VCaP (cell line): Measurements from ENCODE around the gene CGB3.

ENCODE experiments used
- H3K27ac ChIP-seq: fragments of 450-650 bp; 2 replicates; pipeline ENCODE4 v1.5.1; 2017
- TF ChIP-seq, protein P1 (sequence below): fragments of 450-650 bp; conservative IDR thresholded peaks from 2 replicates; pipeline ENCODE4 v1.5.1; 2017; ENCODE audit warnings: mild to moderate bottlenecking, moderate library complexity

The CGB3 gene

DNA sequence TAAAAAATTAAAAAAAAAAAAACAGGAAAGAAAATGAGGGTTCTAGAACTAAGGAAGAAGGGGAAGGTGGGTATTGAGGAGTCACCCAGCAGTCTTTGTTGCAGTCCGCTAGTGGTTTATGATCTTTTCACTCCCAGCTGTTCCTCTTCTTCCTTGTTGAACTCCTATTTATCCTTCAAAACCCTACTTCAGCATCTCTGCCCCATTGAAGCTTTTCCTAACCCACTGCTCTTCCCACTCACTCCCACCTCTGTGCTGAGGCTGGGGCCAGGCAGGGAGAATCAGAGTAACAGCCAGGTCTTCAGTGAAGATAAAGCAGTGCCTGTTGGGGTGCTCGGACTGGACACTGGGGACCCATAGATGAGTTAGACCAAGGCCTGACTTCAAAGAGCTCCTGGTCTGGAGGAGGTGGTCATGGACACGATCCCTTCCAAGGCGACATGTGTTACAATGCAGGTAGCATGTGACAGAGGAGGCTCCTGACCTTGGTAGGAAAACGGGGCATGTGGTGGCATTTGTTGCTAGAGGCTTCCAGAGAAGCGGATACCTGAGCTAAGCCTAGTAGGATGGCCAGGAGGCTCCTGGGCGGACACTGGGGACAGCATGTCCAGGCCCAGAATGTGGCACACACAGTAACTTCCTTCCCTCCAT, 19.0 kb downstream of the CGB3 start:
- TF ChIP-seq, protein P1, sequence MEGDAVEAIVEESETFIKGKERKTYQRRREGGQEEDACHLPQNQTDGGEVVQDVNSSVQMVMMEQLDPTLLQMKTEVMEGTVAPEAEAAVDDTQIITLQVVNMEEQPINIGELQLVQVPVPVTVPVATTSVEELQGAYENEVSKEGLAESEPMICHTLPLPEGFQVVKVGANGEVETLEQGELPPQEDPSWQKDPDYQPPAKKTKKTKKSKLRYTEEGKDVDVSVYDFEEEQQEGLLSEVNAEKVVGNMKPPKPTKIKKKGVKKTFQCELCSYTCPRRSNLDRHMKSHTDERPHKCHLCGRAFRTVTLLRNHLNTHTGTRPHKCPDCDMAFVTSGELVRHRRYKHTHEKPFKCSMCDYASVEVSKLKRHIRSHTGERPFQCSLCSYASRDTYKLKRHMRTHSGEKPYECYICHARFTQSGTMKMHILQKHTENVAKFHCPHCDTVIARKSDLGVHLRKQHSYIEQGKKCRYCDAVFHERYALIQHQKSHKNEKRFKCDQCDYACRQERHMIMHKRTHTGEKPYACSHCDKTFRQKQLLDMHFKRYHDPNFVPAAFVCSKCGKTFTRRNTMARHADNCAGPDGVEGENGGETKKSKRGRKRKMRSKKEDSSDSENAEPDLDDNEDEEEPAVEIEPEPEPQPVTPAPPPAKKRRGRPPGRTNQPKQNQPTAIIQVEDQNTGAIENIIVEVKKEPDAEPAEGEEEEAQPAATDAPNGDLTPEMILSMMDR = no peak
- H3K27ac ChIP-seq = no peak overlapping the region

DNA sequence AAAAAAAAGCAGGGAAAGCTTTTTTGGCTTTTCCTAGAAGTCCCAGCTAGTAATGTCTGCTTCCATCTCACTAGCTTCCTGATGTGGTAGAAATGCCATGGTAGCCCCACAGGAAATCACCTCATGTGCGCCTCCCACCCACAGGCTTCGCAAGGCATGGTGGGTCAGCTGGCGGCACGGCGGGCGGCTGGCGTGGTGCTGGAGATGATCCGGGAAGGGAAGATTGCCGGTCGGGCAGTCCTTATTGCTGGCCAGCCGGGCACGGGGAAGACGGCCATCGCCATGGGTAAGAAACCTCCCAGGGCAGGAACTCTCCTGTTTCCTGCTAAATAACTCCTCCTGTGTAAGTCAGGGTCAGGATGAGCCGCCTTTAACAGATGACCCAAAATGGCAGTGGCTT, 20.0 kb downstream of the CGB3 start:
- H3K27ac ChIP-seq = no peak overlapping the region
- TF ChIP-seq, protein P1 = no peak

DNA sequence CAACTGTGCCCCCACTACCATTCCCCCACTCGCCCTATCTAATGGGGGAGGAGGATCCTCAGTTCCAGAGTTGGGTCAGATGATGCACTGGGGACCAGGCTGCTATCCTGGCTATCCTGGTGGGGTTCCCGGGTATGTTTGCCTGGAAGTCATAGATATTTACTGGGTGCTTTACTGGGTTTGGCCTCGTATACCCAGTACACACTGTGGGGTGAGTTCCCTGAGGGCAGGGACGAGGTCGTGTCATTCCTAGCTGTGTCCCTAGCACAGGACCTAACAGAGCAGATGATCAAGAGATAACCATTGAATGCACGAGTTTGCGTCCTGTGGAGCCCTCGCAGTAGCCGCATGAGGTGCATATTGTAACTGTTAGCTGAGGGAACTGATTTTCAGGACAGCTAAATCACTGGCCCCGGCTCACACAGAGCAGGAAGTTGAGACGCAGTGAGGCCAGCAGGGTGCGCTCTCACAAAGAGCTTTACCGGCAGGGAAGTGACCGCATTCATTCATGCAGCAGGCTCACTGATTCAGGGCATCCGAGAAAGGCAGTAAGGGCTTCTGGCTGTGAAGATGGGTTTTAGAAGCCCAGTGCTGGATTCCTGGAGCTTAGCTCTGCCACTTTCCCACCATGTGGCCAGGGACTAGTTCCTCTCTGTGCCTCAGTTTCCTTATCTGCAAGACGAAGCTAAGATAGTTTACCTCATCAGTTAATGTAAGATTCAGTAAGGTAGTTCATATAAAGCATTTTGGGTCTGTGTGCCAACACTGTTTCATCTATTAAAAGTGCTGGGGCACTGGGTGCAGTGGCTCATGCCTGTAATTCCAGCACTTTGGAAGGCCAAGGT, 24.4 kb downstream of the CGB3 start:
- H3K27ac ChIP-seq = no peak overlapping the region
- TF ChIP-seq, protein P1 = peak; percentile 70

DNA sequence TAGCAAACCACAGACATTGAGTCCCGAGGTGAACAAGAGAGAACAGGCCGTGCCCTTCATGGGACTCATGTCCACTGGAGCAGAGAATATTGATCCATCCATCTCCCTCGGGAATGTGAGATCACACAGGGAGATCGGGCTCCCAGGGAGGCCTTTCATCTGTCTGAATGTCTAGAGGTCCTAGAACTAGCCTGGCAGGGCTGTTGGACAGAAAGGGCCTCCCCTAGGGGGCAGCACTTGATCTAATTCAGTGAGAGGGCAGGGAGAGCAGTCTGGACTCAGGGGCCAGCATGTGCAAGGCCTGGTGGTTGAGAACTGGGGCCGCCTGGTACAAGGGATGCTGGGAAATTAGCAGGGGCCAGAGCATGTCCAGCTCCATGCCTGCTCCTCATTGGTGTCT, 26.2 kb downstream of the CGB3 start:
- TF ChIP-seq, protein P1 = peak; percentile 74
- no peak overlapping the region for H3K27ac ChIP-seq

DNA sequence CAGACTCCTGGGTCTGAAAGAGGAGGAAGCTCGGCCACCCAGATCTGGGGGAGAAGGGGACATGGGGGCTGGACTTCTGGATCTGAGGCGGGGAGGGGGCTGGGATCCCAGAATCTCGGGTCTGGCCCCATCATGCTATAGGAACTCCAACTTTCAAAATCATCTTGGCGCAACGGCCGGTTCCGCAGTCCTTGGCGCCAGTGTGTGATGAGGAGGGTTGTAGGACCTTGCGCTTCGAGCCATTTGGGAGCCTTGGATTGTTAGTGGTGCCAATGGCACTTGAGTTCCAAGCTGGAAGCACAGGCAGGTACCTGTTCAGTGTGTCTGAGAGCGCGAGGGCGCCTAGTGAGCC, 30.1 kb downstream of the CGB3 start:
- peak overlapping the region; percentile 91 for H3K27ac ChIP-seq
- TF ChIP-seq, protein P1 = no peak

DNA sequence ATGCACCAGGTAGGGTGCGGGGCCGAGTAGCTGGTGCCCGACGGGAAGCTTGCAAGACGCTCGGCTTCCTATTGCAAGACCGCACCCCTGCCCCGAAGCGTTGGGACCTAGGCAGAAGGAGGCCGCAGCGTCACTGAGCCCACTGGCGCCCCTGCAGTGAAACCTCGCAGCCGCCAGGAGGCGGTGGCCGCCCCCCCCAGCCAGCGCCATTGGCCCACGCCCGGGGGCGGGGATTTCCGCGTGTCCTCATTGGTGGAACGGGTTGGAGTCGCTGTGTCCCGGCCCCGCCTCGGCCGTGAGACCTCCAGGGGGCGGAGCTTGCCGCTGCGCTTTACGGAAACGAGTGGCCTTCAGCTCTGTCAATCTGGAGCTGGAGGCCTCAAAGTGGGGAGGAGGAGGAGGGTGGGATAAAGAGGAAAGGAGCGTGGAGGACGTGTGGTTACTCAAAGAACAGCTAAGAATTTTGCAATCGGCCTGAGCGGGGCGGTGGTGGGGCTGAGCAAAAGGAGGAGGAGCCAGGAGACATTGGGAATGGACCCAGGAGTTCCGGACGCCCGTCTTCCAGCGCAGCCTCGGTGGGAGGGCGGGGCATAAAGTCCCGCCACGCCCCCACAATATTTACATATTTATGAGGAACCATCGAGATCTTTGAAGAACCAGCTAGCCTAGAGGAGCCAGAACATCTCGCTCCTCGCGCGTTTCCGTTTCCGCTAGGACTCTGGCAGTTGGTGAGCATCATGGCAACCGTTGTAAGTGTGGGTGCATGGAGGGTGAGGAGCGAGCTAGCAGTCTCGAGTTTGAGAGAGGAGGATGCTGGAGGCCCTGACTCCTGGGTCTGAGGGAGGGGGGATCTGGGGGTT, 30.7 kb downstream of the CGB3 start, which contains the start of the genes GYS1 and RUVBL2:
GYS1 (minus strand) TSS at position 135 of the 860 bp plus-strand sequence. CDS start 197 bp downstream, outside the sequence.
RUVBL2 (plus strand) TSS at position 713 of the 860 bp plus-strand sequence; CDS start at position 738, 25 bp downstream.
- TF ChIP-seq, protein P1 = peak; percentile 99
- peak within 1 kb of the TSS; percentile 91 for H3K27ac ChIP-seq
